Measurements from ENCODE around the gene CACNA2D1. TPM values are rescaled to one million over a fixed set of nuclear protein-coding genes. Genes with fewer than 3 reads are reported as not detected.
"Not testable (repeated sequence)": the region's sequence is repeated elsewhere in the genome, so short reads cannot be mapped to it uniquely, and the experiment has no call there.

Gene CACNA2D1
- total RNA-seq, 2 donors from 2014 or later: 5.4 to 32.0 TPM

DNA sequence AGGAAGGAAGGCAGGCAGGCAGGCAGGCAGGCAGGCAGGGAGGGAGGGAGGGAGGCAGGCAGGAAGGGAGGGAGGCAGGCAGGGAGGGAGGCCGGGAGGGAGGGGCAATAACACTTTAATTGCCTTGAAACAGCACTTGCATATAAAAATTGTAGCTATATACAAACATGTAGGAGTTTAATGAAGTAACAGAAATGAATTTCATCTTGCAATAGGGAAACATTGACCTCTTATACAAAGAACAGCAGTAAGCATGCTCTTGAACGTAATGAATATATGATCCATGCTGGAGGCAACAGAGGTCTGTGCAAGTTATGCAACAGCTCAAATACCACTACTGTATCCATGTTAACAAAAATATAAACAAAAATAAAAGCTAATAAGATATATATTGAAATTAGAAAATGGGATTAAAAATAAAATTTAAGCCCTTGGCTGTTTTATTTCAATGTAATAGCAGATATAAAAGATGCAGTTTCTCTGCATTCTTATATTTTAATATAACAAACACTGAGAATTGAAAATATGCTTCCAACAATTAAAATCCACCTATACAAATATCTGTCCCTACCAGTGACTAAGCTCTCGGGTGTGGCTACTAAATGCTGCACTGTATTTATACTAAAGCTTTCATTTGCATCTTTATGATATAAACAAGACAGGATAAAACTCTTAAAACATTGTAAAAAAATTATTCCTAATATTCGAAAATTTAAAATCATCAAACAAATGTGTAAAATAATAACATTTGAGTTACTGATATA is 50.3 kb downstream of the CACNA2D1 start:
- H3K9me3 ChIP-seq: no peaks in the 10 kb centered on the region
- no peak for ATAC-seq
- H3K4me1 ChIP-seq: no peaks in the 10 kb centered on the region
- H3K36me3 ChIP-seq (replicated peaks in 1 of 2; ENCODE audit: insufficient read depth in 1 of 2, low read depth in 2 of 2): no peaks in the 10 kb centered on the region
- TF ChIP-seq, protein P1, sequence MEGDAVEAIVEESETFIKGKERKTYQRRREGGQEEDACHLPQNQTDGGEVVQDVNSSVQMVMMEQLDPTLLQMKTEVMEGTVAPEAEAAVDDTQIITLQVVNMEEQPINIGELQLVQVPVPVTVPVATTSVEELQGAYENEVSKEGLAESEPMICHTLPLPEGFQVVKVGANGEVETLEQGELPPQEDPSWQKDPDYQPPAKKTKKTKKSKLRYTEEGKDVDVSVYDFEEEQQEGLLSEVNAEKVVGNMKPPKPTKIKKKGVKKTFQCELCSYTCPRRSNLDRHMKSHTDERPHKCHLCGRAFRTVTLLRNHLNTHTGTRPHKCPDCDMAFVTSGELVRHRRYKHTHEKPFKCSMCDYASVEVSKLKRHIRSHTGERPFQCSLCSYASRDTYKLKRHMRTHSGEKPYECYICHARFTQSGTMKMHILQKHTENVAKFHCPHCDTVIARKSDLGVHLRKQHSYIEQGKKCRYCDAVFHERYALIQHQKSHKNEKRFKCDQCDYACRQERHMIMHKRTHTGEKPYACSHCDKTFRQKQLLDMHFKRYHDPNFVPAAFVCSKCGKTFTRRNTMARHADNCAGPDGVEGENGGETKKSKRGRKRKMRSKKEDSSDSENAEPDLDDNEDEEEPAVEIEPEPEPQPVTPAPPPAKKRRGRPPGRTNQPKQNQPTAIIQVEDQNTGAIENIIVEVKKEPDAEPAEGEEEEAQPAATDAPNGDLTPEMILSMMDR (IDR thresholded peaks at IDR 0.05): no peak
- no peak for TF ChIP-seq POLR2A (IDR thresholded peaks at IDR 0.05)
- WGBS, 2 donors: 61 to 70% methylated on average over 4 of the region's 4 CpGs
- no peaks in the 10 kb centered on the region for H3K27me3 ChIP-seq
- DNase-seq: no peak
- H3K4me3 ChIP-seq: no peak overlapping the region
- no peak overlapping the region for H3K27ac ChIP-seq
- intact Hi-C loops (cut with DNase I): no loop called here

DNA sequence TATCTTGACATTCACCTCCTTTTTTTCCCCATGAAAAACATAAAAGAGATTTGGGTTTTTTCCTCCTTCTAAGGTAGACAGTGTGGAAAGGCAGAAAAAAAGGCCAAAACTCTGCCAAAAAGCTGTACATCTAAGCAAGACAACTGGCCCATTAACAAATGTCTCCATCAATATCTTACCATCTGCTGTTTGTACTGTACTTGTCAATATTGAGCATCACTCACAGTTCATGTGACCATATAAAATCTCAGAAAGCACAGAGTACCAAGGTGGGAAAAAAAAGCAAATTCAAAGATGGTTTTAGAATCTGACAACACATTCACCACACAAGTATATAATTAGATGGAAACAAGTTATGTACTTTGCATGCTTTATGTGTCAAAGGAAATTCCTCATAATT is 52.6 kb downstream of the CACNA2D1 start:
- intact Hi-C loops (cut with DNase I): no loop called here
- ATAC-seq (no peak), DNase-seq (no peak)
- Histone ChIP-seq H3K27me3 (no peaks in the 10 kb centered on the region), H3K4me3 (no peak overlapping the region), H3K27ac (no peak overlapping the region), H3K4me1 (no peaks in the 10 kb centered on the region), H3K36me3 (replicated peaks in 1 of 2; ENCODE audit: insufficient read depth in 1 of 2, low read depth in 2 of 2) (no peaks in the 10 kb centered on the region), H3K9me3 (no peaks in the 10 kb centered on the region)
- TF ChIP-seq, protein P1 (IDR thresholded peaks at IDR 0.05): no peak
- no peak for TF ChIP-seq POLR2A (IDR thresholded peaks at IDR 0.05)

DNA sequence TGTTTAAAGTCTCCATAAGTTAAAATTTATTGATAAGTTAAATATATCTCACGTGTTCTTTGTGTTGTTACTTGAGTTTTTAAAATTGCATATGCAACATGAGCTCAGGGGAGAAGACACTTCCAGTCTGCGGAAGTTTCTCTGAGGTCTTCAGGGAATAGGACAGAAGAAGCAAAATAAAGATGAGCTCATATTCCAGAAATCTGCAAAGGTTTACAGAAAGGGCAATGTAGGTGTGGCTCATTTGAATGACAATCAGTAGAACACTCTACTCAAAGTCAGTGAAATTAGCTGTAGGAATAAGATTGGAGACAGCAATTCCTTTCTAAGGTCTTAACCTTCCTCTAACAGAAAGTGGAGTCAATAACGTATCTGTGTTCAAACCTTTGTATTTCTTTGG is 53.7 kb downstream of the CACNA2D1 start:
- intact Hi-C loops (cut with DNase I): no loop called here
- H3K27me3 ChIP-seq: no peaks in the 10 kb centered on the region
- H3K36me3 ChIP-seq (replicated peaks in 1 of 2; ENCODE audit: insufficient read depth in 1 of 2, low read depth in 2 of 2): no peaks in the 10 kb centered on the region
- no peaks in the 10 kb centered on the region for H3K4me1 ChIP-seq
- ATAC-seq (no peak), DNase-seq (no peak)
- TF ChIP-seq POLR2A (IDR thresholded peaks at IDR 0.05): no peak
- TF ChIP-seq, protein P1 (IDR thresholded peaks at IDR 0.05): no peak
- 53 to 64% methylated on average over 3 of the region's 3 CpGs for WGBS, 2 donors
- H3K9me3 ChIP-seq: no peaks in the 10 kb centered on the region
- H3K4me3 ChIP-seq: no peak overlapping the region
- H3K27ac ChIP-seq: no peak overlapping the region

DNA sequence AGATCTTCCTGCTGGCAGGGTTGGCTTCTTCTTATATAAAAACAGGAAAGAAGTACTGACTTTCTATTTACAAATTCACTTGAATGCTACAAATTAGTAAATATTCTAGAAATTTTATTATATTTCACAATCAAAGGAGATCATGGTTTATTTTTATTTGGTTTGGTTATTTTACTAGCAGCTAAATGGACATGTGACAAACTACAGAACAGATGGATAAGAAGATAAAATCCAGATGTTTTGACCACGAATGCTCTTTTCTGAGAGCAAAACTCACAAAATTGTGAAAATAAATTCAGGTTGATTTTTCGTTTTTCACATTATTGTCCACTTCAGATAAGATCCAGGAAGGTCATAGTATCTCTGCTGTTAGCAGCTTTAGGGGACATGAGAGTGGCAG is 55.4 kb downstream of the CACNA2D1 start:
- Histone ChIP-seq H3K27ac (no peak overlapping the region), H3K9me3 (no peaks in the 10 kb centered on the region), H3K27me3 (no peaks in the 10 kb centered on the region), H3K36me3 (replicated peaks in 1 of 2; ENCODE audit: insufficient read depth in 1 of 2, low read depth in 2 of 2) (no peaks in the 10 kb centered on the region), H3K4me3 (no peak overlapping the region), H3K4me1 (no peaks in the 10 kb centered on the region)
- no peak for TF ChIP-seq POLR2A (IDR thresholded peaks at IDR 0.05)
- TF ChIP-seq, protein P1 (IDR thresholded peaks at IDR 0.05): no peak
- intact Hi-C loops (cut with DNase I): no loop called here
- no peak for ATAC-seq
- no peak for DNase-seq
- WGBS, 2 donors: 44 to 53% methylated on average over 2 of the region's 2 CpGs

DNA sequence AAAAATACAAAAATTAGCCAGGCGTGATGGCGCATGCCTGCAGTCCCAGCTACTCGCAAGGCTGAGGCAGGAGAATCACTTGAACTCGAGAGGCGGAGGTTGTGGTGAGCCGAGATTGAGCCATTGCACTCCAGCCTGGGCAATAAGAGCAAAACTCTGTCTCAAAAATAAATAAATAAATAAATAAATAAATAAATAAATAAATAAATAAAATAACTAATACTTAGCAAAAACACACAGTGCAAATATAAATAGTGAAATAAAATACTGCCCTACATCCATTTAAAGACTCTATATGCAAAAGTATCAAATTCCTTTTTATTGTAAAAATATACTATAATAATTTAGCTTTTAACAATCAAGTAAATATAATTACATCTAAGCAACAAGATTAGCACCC is 57.0 kb downstream of the CACNA2D1 start:
- DNase-seq; ATAC-seq; intact Hi-C loops (cut with DNase I); H3K27ac ChIP-seq; H3K36me3 ChIP-seq (replicated peaks in 1 of 2; ENCODE audit: insufficient read depth in 1 of 2, low read depth in 2 of 2); H3K4me3 ChIP-seq; H3K4me1 ChIP-seq; H3K9me3 ChIP-seq; H3K27me3 ChIP-seq: not testable (repeated sequence)
- WGBS, 2 donors: 85 to 94% methylated on average over 6 of the region's 6 CpGs
